Thymus (tissue), 11 donors: ENCODE data around the gene SMPD3. TPM values are rescaled to one million over a fixed set of nuclear protein-coding genes. Genes with fewer than 3 reads are reported as not detected.

Experiments
- DNase-seq, 9 donors: peaks; one replicate each; pipeline ENCODE4 v3.0.0-alpha.2; 2013; ENCODE audit warnings: low spot score in 9 of 9, low read depth in 6 of 9, missing footprints in 1 of 9
- H3K27ac ChIP-seq, 2 donors: one replicate each; pipeline ENCODE4 v1.5.1; 2013; ENCODE audit warnings: control low read depth in 1 of 2, low read depth in 1 of 2, low read length in 1 of 2, mild to moderate bottlenecking in 1 of 2, moderate library complexity in 1 of 2
- H3K27me3 ChIP-seq, 2 donors: one replicate each; pipeline ENCODE4 v1.5.1; 2013; ENCODE audit warnings: low read length in 1 of 2; ENCODE audit not compliant: control insufficient read depth in 2 of 2, insufficient read depth in 1 of 2
- H3K36me3 ChIP-seq, 2 donors: one replicate each; pipeline ENCODE4 v1.5.1; 2013; ENCODE audit warnings: low read length in 1 of 2, mild to moderate bottlenecking in 1 of 2, moderate library complexity in 1 of 2; ENCODE audit not compliant: control insufficient read depth in 2 of 2, insufficient read depth in 2 of 2
- H3K4me1 ChIP-seq, 2 donors: one replicate each; pipeline ENCODE4 v1.5.1; 2013; ENCODE audit warnings: low read length in 2 of 2; ENCODE audit not compliant: control insufficient read depth in 2 of 2, insufficient read depth in 2 of 2
- H3K4me3 ChIP-seq, 2 donors: one replicate each; pipeline ENCODE4 v1.5.1; 2013; ENCODE audit warnings: low read length in 2 of 2, control low read depth in 1 of 2, mild to moderate bottlenecking in 1 of 2
- H3K9me3 ChIP-seq, 2 donors: one replicate each; pipeline ENCODE4 v1.5.1; 2013; ENCODE audit warnings: low read length in 1 of 2, mild to moderate bottlenecking in 1 of 2; ENCODE audit not compliant: control insufficient read depth in 2 of 2, insufficient read depth in 1 of 2
- WGBS: extraction: QIAGEN DNeasy Blood & Tissue Kit; methylation state at CpG from one replicate; pipeline ENCODE4 v1.1.7; 2013; 5-methylcytosine and 5-hydroxymethylcytosine counted together
- polyA plus RNA-seq: library from polyadenylated mRNA; stranded (reverse); fragments of 200-250 nt; gene quantifications from one replicate; pipeline ENCODE4 v1.2.3, GENCODE V29; 2013
- total RNA-seq: library from RNA; stranded (reverse); fragments of 120-200 nt; gene quantifications from one replicate; pipeline ENCODE4 v1.2.4, GENCODE V29; 2013
- donor health status: healthy.

Gene SMPD3
- total and polyA plus RNA-seq, 2 donors, result 21.8 to 120 TPM

- H3K36me3 ChIP-seq, result no peaks in the 10 kb centered on the region
- WGBS, result 92% methylated on average over 4 of the region's 4 CpGs
- peak overlapping the region in 1 of 2 donors; percentile 23 for H3K27ac ChIP-seq
- H3K9me3 ChIP-seq, result peaks cover 0 to 3% of the 10 kb centered on the region in 2 donors
- peaks cover 49 to 84% of the 10 kb centered on the region in 2 donors for H3K4me1 ChIP-seq
- H3K27me3 ChIP-seq, result no peaks in the 10 kb centered on the region
- DNase-seq, result no peak
- no peak overlapping the region for H3K4me3 ChIP-seq
Measured at GRCh38 chr16:68422396-68422960, 25.8 kb downstream of the SMPD3 start.

- Histone ChIP-seq H3K4me1 (peaks cover 59 to 92% of the 10 kb centered on the region in 2 donors), H3K4me3 (no peak overlapping the region), H3K27ac (peak overlapping the region in 1 of 2 donors; percentile 2), H3K27me3 (no peaks in the 10 kb centered on the region), H3K9me3 (peaks cover 0 to 3% of the 10 kb centered on the region in 2 donors), H3K36me3 (no peaks in the 10 kb centered on the region)
- WGBS, result 21% methylated on average over 5 of the region's 5 CpGs
- DNase-seq, result peak in 1 of 9 donors; percentile 35
Measured at GRCh38 chr16:68421076-68421475, 27.2 kb downstream of the SMPD3 start.

GRCh38 chr16:68420366-68420942 is 27.9 kb downstream of the SMPD3 start:
- H3K27ac ChIP-seq, result peak overlapping the region in 1 of 2 donors; percentile 2
- no peak for DNase-seq
- no peaks in the 10 kb centered on the region for H3K36me3 ChIP-seq
- peaks cover 56 to 91% of the 10 kb centered on the region in 2 donors for H3K4me1 ChIP-seq
- peaks cover 0 to 3% of the 10 kb centered on the region in 2 donors for H3K9me3 ChIP-seq
- H3K4me3 ChIP-seq, result no peak overlapping the region
- 97% methylated on average over 4 of the region's 4 CpGs for WGBS
- no peaks in the 10 kb centered on the region for H3K27me3 ChIP-seq

- Histone ChIP-seq H3K27ac (peak overlapping the region; percentile 94 to 97), H3K9me3 (no peaks in the 10 kb centered on the region), H3K4me3 (peak overlapping the region in 1 of 2 donors; percentile 15), H3K4me1 (peaks cover 51 to 71% of the 10 kb centered on the region in 2 donors), H3K36me3 (no peaks in the 10 kb centered on the region), H3K27me3 (no peaks in the 10 kb centered on the region)
- WGBS, result 12% methylated on average over 11 of the region's 11 CpGs
- DNase-seq, result peak; percentile 69 to 94 (median 83)
Measured at GRCh38 chr16:68417711-68418301, 30.5 kb downstream of the SMPD3 start.

- Histone ChIP-seq H3K27ac (peak overlapping the region; percentile 94 to 97), H3K9me3 (no peaks in the 10 kb centered on the region), H3K4me1 (peaks cover 47 to 65% of the 10 kb centered on the region in 2 donors), H3K27me3 (no peaks in the 10 kb centered on the region), H3K36me3 (no peaks in the 10 kb centered on the region), H3K4me3 (no peak overlapping the region)
- DNase-seq, result peak in 1 of 9 donors; percentile 34
- WGBS, result 75% methylated on average over 15 of the region's 15 CpGs
Measured at GRCh38 chr16:68416057-68417046, 32.0 kb downstream of the SMPD3 start.

GRCh38 chr16:68414581-68414980 is 33.7 kb downstream of the SMPD3 start:
- H3K4me1 ChIP-seq, result peaks cover 53 to 65% of the 10 kb centered on the region in 2 donors
- H3K27me3 ChIP-seq, result no peaks in the 10 kb centered on the region
- no peak overlapping the region for H3K4me3 ChIP-seq
- 75% methylated on average over 2 of the region's 2 CpGs for WGBS
- no peak overlapping the region for H3K27ac ChIP-seq
- H3K9me3 ChIP-seq, result no peaks in the 10 kb centered on the region
- DNase-seq, result no peak
- H3K36me3 ChIP-seq, result no peaks in the 10 kb centered on the region

- DNase-seq, result no peak
- Histone ChIP-seq H3K27me3 (no peaks in the 10 kb centered on the region), H3K27ac (no peak overlapping the region), H3K4me3 (no peak overlapping the region), H3K4me1 (peaks cover 34 to 49% of the 10 kb centered on the region in 2 donors), H3K36me3 (no peaks in the 10 kb centered on the region), H3K9me3 (no peaks in the 10 kb centered on the region)
- WGBS, result 96% methylated on average over 6 of the region's 6 CpGs
Measured at GRCh38 chr16:68412061-68412460, 36.2 kb downstream of the SMPD3 start.

- Histone ChIP-seq H3K4me3 (no peak overlapping the region), H3K27ac (no peak overlapping the region), H3K36me3 (no peaks in the 10 kb centered on the region), H3K4me1 (peaks cover 25 to 39% of the 10 kb centered on the region in 2 donors), H3K9me3 (no peaks in the 10 kb centered on the region), H3K27me3 (no peaks in the 10 kb centered on the region)
- 100% methylated on average over 2 of the region's 2 CpGs for WGBS
- DNase-seq, result no peak
Measured at GRCh38 chr16:68411086-68411485, 37.2 kb downstream of the SMPD3 start.
